Measurements from ENCODE around the gene CLEC1B. TPM values are rescaled to one million over a fixed set of nuclear protein-coding genes. Genes with fewer than 3 reads are reported as not detected.
A peak's percentile ranks its signal among the peaks of the same experiment; 100 is the strongest.

The CLEC1B gene
- polyA plus RNA-seq, 1 experiment: not detected

DNA sequence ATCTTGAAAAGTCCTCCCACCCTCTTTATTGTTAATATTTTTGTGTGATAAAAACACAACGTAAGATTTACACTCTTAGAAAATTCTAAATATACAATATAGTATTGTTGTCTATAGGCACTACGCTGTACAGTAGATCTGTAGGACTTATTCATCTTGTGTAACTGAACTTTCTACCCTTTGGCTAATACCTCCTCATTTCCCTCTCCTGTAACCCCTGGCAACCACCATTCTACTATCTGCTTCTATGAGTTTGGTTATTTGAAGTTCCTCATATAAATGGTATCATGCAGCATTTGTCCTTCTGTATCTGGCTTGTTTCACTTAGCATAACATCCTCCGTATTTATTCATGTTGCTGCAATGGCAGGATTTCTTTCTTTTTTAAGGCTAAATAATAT lies 26.3 kb upstream of the CLEC1B start:
- POLR2A ChIA-PET: no interaction called here

DNA sequence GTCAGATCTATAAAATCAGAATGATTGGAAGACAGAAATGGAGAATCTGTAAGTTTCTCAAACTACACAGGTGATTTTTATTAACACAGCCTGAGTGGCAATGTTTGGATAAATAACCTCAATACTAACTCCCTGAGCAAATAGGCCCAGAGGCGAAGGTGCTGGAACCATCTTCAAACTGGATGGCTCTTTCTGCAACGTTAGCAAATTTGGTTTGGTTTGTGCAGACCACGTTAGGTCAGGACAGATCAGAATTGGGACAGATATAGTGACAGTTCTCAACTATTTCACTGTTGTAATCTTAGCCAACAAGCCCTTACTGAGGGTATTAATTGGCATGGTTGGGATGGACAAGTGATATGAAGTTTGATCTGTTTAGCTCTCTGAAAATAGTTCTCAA lies 22.4 kb upstream of the CLEC1B start:
- H3K9me3 ChIP-seq (ENCODE audit: control insufficient read depth, insufficient read depth, low read length): no peaks in the 10 kb centered on the region
- no peak for DNase-seq (ENCODE audit: low read depth, low spot score)
- H3K27me3 ChIP-seq (ENCODE audit: control insufficient read depth, insufficient read depth, low read length): no peaks in the 10 kb centered on the region
- H3K27ac ChIP-seq (ENCODE audit: low read depth, low read length): no peak overlapping the region
- POLR2A ChIA-PET: no interaction called here
- CTCF ChIA-PET: interaction anchor here (0.9 kb wide), 1 partner anchor 12 kb away, joined by 5 read pairs; the partner anchor contains the start of gene CLEC12B
- H3K4me3 ChIP-seq (ENCODE audit: low read depth, low read length): no peak overlapping the region
- TF ChIP-seq, protein P1, sequence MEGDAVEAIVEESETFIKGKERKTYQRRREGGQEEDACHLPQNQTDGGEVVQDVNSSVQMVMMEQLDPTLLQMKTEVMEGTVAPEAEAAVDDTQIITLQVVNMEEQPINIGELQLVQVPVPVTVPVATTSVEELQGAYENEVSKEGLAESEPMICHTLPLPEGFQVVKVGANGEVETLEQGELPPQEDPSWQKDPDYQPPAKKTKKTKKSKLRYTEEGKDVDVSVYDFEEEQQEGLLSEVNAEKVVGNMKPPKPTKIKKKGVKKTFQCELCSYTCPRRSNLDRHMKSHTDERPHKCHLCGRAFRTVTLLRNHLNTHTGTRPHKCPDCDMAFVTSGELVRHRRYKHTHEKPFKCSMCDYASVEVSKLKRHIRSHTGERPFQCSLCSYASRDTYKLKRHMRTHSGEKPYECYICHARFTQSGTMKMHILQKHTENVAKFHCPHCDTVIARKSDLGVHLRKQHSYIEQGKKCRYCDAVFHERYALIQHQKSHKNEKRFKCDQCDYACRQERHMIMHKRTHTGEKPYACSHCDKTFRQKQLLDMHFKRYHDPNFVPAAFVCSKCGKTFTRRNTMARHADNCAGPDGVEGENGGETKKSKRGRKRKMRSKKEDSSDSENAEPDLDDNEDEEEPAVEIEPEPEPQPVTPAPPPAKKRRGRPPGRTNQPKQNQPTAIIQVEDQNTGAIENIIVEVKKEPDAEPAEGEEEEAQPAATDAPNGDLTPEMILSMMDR (IDR thresholded peaks at IDR 0.05; ENCODE audit: low read depth, low read length): no peak

More for the DNA sequence above, 26.3 kb upstream of the CLEC1B start:
- no peaks in the 10 kb centered on the region for H3K27me3 ChIP-seq (ENCODE audit: control insufficient read depth, insufficient read depth, low read length)
- CTCF ChIA-PET: interaction anchor here (1.2 kb wide), 1 partner anchor 14 kb away, joined by 3 read pairs; no protein-coding TSS in a partner anchor
- H3K4me3 ChIP-seq (ENCODE audit: low read depth, low read length): no peak overlapping the region
- DNase-seq (ENCODE audit: low read depth, low spot score): no peak
- H3K27ac ChIP-seq (ENCODE audit: low read depth, low read length): no peak overlapping the region
- TF ChIP-seq, protein P1 (IDR thresholded peaks at IDR 0.05; ENCODE audit: low read depth, low read length): no peak
- H3K9me3 ChIP-seq (ENCODE audit: control insufficient read depth, insufficient read depth, low read length): peaks cover under 1% of the 10 kb centered on the region; the same call in 1 of the 2 replicates

DNA sequence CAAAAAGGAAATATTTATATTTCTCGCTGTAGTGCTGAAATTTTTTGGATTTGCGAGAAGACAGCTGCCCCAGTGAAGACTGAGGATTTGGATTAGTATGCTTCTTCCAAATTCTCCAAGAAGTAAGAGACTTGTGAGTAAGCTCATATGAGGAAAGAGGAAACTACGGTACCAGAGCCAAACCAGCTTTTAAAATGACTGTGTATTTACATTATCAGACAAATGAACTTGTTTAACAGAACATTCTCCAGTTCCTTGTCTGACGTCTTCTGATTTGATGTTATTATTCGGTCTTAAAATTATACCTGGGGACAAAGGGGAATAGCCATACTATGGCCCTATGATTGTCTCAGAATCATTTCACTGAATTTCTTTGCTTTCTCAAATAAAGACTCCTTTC lies 19.5 kb upstream of the CLEC1B start:
- TF ChIP-seq, protein P1 (IDR thresholded peaks at IDR 0.05; ENCODE audit: low read depth, low read length): no peak
- peak; percentile 13 for DNase-seq (ENCODE audit: low read depth, low spot score)
- POLR2A ChIA-PET: interaction anchor here (0.5 kb wide), 1 partner anchor 131 kb away, joined by 7 read pairs; no protein-coding TSS in a partner anchor

DNA sequence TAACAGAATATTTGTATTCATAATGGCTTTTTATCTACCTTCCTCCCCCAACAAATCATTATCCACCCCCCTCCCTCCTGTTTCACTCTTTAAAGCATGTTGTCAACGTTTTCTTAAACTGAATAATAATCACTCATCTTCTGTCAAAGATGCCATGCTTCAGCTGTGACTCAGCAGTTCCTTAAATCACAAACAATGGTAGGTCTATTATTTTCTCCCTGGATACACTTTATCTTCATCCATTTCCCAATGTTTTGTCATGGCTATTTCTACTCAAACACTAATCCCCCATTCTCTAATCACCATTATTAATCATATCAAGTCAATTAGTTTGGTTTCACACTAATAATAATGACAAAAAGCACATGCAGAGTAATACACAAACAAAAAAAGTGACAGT lies 18.0 kb upstream of the CLEC1B start:
- Histone ChIP-seq H3K27ac (ENCODE audit: low read depth, low read length) (no peak overlapping the region), H3K4me3 (ENCODE audit: low read depth, low read length) (no peak overlapping the region), H3K9me3 (ENCODE audit: control insufficient read depth, insufficient read depth, low read length) (no peaks in the 10 kb centered on the region), H3K27me3 (ENCODE audit: control insufficient read depth, insufficient read depth, low read length) (no peaks in the 10 kb centered on the region)
- DNase-seq (ENCODE audit: low read depth, low spot score): no peak
- TF ChIP-seq, protein P1 (IDR thresholded peaks at IDR 0.05; ENCODE audit: low read depth, low read length): no peak
- ChIA-PET POLR2A (no interaction called here), CTCF (no interaction called here)

More for the DNA sequence above, 19.5 kb upstream of the CLEC1B start:
- H3K9me3 ChIP-seq (ENCODE audit: control insufficient read depth, insufficient read depth, low read length): no peaks in the 10 kb centered on the region
- CTCF ChIA-PET: interaction anchor here (0.7 to 2.2 kb wide), 6 partner anchors 8 to 268 kb away, joined by 4 to 12 read pairs (median 7); partner anchors contain the start of gene CLEC12B
- H3K27me3 ChIP-seq (ENCODE audit: control insufficient read depth, insufficient read depth, low read length): no peaks in the 10 kb centered on the region
- H3K27ac ChIP-seq (ENCODE audit: low read depth, low read length): no peak overlapping the region
- no peak overlapping the region for H3K4me3 ChIP-seq (ENCODE audit: low read depth, low read length)

DNA sequence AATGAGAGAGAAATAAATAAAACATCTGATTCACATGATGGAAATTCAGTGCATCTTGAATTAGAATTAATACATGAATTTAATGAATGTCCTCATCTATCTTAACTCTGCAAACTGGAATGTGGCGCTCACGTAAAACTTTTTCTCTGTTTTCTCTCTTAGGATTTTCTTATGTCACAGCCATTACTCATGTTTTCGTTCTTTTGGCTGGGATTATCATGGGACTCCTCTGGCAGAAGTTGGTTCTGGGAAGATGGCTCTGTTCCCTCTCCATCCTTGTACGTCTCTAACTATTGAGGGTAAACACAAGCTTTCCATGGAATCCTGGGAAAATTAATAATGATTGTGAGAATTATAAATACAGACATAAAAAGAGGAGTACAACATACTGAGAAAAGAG lies 16.5 kb upstream of the CLEC1B start:
- POLR2A ChIA-PET: no interaction called here
- TF ChIP-seq, protein P1 (IDR thresholded peaks at IDR 0.05; ENCODE audit: low read depth, low read length): no peak
- H3K27ac ChIP-seq (ENCODE audit: low read depth, low read length): no peak overlapping the region
- no peak for DNase-seq (ENCODE audit: low read depth, low spot score)
- H3K27me3 ChIP-seq (ENCODE audit: control insufficient read depth, insufficient read depth, low read length): no peaks in the 10 kb centered on the region
- no peak overlapping the region for H3K4me3 ChIP-seq (ENCODE audit: low read depth, low read length)
- CTCF ChIA-PET: interaction anchor here (0.7 kb wide), 1 partner anchor 124 kb away, joined by 3 read pairs; no protein-coding TSS in a partner anchor
- H3K9me3 ChIP-seq (ENCODE audit: control insufficient read depth, insufficient read depth, low read length): no peaks in the 10 kb centered on the region

Data from AG04450 (cell line).